Astrocyte (in vitro differentiated cells and primary cell): ENCODE data around the gene GP5.

ENCODE experiments used
- CTCF ChIP-seq: IDR thresholded peaks from 2 replicates; pipeline ENCODE4 v1.5.1; 2011; ENCODE audit warnings: low read depth, mild to moderate bottlenecking, inconsistent platforms, low read length, moderate library complexity; ENCODE audit not compliant: insufficient read depth
- EZH2 ChIP-seq: IDR thresholded peaks from 2 replicates; pipeline ENCODE4 v1.6.1; 2012; ENCODE audit warnings: mild to moderate bottlenecking, low read length, inconsistent platforms; ENCODE audit not compliant: insufficient read depth

GRCh38 chr3:194351952-194352536 is 47.0 kb downstream of the GP5 start:
- TF ChIP-seq CTCF = no peak
- no peak for TF ChIP-seq EZH2
